Measurements from ENCODE around the gene L1TD1.

The L1TD1 gene

DNA sequence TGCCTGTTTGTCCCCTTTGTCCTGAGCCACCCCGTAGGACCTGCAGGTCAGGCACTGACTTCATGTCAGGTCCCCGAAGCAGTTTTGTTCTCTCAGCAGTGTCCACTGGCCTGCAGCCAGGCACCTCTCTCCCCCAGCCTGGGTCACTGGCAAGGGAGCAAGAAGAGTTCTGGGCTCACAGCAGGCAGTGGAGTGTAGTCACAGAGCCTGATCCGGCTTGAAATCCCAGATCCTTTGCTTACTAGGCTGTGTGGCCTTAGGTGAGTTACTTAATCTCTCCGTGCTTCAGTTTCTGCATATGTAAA, 34.2 kb downstream of the L1TD1 start:
- Histone ChIP-seq H4K20me1 (ENCODE audit: insufficient read depth, low read length) (no peaks in the 10 kb centered on the region), H3K27me3 (ENCODE audit: low read depth, low read length) (no peaks in the 10 kb centered on the region), H3K9me3 (ENCODE audit: insufficient read depth, low read length) (no peaks in the 10 kb centered on the region), H3K36me3 (replicated peaks; ENCODE audit: low read depth, low read length) (no peaks in the 10 kb centered on the region), H3K27ac (ENCODE audit: low read length) (no peak overlapping the region), H2AFZ (ENCODE audit: low read depth, low read length) (no peak overlapping the region), H3K4me2 (ENCODE audit: low read length) (no peak overlapping the region), H3K79me2 (ENCODE audit: low read length) (no peaks in the 10 kb centered on the region), H3K9ac (ENCODE audit: low read length) (no peak overlapping the region), H3K4me3 (ENCODE audit: low read length) (no peak overlapping the region), H3K4me1 (ENCODE audit: low read length) (no peaks in the 10 kb centered on the region)
- TF ChIP-seq, protein P1, sequence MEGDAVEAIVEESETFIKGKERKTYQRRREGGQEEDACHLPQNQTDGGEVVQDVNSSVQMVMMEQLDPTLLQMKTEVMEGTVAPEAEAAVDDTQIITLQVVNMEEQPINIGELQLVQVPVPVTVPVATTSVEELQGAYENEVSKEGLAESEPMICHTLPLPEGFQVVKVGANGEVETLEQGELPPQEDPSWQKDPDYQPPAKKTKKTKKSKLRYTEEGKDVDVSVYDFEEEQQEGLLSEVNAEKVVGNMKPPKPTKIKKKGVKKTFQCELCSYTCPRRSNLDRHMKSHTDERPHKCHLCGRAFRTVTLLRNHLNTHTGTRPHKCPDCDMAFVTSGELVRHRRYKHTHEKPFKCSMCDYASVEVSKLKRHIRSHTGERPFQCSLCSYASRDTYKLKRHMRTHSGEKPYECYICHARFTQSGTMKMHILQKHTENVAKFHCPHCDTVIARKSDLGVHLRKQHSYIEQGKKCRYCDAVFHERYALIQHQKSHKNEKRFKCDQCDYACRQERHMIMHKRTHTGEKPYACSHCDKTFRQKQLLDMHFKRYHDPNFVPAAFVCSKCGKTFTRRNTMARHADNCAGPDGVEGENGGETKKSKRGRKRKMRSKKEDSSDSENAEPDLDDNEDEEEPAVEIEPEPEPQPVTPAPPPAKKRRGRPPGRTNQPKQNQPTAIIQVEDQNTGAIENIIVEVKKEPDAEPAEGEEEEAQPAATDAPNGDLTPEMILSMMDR (IDR thresholded peaks at IDR 0.05; ENCODE audit: low read depth, low read length): no peak

DNA sequence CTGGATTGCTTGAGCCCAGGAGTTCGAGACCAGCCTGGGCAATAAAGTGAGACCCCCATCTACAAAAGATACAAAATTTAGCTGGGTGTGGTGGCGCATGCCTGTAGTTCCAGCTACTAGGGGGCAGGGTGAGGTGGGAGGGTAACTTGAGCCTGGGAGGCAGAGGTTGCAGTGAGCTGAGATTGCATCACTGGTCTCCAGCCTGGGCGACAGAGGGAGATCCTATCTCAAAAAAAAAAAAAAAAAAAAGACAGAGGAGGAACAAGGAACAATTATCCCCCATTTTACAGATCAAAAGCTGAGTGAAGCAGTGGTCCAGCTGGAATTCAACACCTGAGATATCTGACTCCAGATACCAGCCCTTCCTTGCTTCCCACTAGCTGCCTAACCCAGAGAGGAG, 34.8 kb downstream of the L1TD1 start:
- Histone ChIP-seq H3K27ac (ENCODE audit: low read length) (no peak overlapping the region), H3K79me2 (ENCODE audit: low read length) (no peaks in the 10 kb centered on the region), H3K9me3 (ENCODE audit: insufficient read depth, low read length) (no peaks in the 10 kb centered on the region), H3K4me1 (ENCODE audit: low read length) (no peaks in the 10 kb centered on the region), H3K36me3 (replicated peaks; ENCODE audit: low read depth, low read length) (no peaks in the 10 kb centered on the region), H3K4me3 (ENCODE audit: low read length) (no peak overlapping the region), H2AFZ (ENCODE audit: low read depth, low read length) (no peak overlapping the region), H3K4me2 (ENCODE audit: low read length) (no peak overlapping the region), H4K20me1 (ENCODE audit: insufficient read depth, low read length) (no peaks in the 10 kb centered on the region), H3K9ac (ENCODE audit: low read length) (no peak overlapping the region), H3K27me3 (ENCODE audit: low read depth, low read length) (no peaks in the 10 kb centered on the region)
- TF ChIP-seq EZH2phosphoT487 (IDR thresholded peaks at IDR 0.05; ENCODE audit: low read depth): no peak
- TF ChIP-seq, protein P1 (IDR thresholded peaks at IDR 0.05; ENCODE audit: low read depth, low read length): no peak

DNA sequence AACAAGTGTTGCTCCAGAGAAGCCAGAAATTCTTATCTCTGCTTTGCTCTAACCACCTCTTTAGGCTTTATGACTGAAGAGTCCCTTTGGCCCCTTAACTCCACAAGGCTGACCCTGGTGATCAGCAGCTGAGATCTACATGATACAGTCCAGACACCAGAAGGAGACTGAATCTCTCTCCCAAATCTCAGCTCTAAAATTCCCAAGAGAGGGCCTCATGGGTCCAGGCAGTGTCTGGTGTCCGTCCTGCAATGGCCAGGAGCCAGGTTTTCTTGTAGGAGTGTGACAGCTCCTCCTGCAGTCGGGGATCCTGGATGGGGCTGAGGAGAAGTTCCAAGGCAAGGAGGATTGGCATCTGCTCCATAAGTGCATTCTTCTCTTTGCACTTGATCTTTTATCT, 35.3 kb downstream of the L1TD1 start:
- Histone ChIP-seq H3K9me3 (ENCODE audit: insufficient read depth, low read length) (no peaks in the 10 kb centered on the region), H2AFZ (ENCODE audit: low read depth, low read length) (no peak overlapping the region), H3K4me1 (ENCODE audit: low read length) (no peaks in the 10 kb centered on the region), H3K9ac (ENCODE audit: low read length) (no peak overlapping the region), H3K36me3 (replicated peaks; ENCODE audit: low read depth, low read length) (no peaks in the 10 kb centered on the region), H4K20me1 (ENCODE audit: insufficient read depth, low read length) (no peaks in the 10 kb centered on the region), H3K27me3 (ENCODE audit: low read depth, low read length) (no peaks in the 10 kb centered on the region), H3K4me2 (ENCODE audit: low read length) (no peak overlapping the region), H3K27ac (ENCODE audit: low read length) (no peak overlapping the region), H3K4me3 (ENCODE audit: low read length) (no peak overlapping the region), H3K79me2 (ENCODE audit: low read length) (no peaks in the 10 kb centered on the region)
- TF ChIP-seq EZH2phosphoT487 (IDR thresholded peaks at IDR 0.05; ENCODE audit: low read depth): no peak
- TF ChIP-seq, protein P1 (IDR thresholded peaks at IDR 0.05; ENCODE audit: low read depth, low read length): no peak

DNA sequence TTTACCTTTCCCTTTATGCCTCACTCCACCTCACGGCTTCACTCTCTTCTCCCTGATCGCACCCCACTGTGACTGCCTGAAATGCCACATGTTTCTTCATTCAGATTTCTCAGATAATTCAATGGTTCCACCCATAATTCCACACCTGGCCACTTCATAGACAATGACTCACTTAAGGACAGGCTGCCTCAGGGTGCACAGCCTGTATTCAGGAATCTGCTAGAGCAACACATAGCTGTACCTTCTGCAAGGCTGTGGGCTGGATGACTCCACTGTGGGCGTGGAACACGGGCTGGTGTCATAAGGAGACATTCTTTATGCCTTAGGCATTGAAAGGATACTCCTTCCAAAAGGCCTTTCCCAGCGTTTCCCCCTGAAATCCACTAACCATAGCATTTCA, 36.1 kb downstream of the L1TD1 start:
- Histone ChIP-seq H3K27me3 (ENCODE audit: low read depth, low read length) (no peaks in the 10 kb centered on the region), H3K9ac (ENCODE audit: low read length) (no peak overlapping the region), H3K79me2 (ENCODE audit: low read length) (no peaks in the 10 kb centered on the region), H2AFZ (ENCODE audit: low read depth, low read length) (no peak overlapping the region), H3K4me2 (ENCODE audit: low read length) (no peak overlapping the region), H3K9me3 (ENCODE audit: insufficient read depth, low read length) (no peaks in the 10 kb centered on the region), H3K4me1 (ENCODE audit: low read length) (no peaks in the 10 kb centered on the region), H3K4me3 (ENCODE audit: low read length) (no peak overlapping the region), H3K27ac (ENCODE audit: low read length) (no peak overlapping the region), H4K20me1 (ENCODE audit: insufficient read depth, low read length) (no peaks in the 10 kb centered on the region), H3K36me3 (replicated peaks; ENCODE audit: low read depth, low read length) (no peaks in the 10 kb centered on the region)
- TF ChIP-seq, protein P1 (IDR thresholded peaks at IDR 0.05; ENCODE audit: low read depth, low read length): no peak
- no peak for TF ChIP-seq EZH2phosphoT487 (IDR thresholded peaks at IDR 0.05; ENCODE audit: low read depth)
